GM08714 (cell line): ENCODE results near the gene INMT.

Experiments
- H3K4me3 ChIP-seq: fragments of 200-500 bp; sonication (Bioruptor generic); 2 replicates; pipeline ENCODE4 v1.5.1; 2014; ENCODE audit warnings: mild to moderate bottlenecking, low read length, inconsistent platforms
- ZNF274 ChIP-seq: IDR thresholded peaks from 2 replicates; pipeline ENCODE4 v1.6.1; 2012; ENCODE audit warnings: mild to moderate bottlenecking, low read depth, low read length

INMT gene

GRCh38 chr7:30735631-30736030 is 16.3 kb upstream of the INMT start:
- TF ChIP-seq ZNF274 = no peak

GRCh38 chr7:30736291-30736690 is 15.6 kb upstream of the INMT start:
- no peak overlapping the region for H3K4me3 ChIP-seq
- no peak for TF ChIP-seq ZNF274

More at GRCh38 chr7:30735631-30736030, 16.3 kb upstream of the INMT start:
- no peak overlapping the region for H3K4me3 ChIP-seq

- H3K4me3 ChIP-seq = no peak overlapping the region
- TF ChIP-seq ZNF274 = no peak
Measured at GRCh38 chr7:30738026-30738915, 13.7 kb upstream of the INMT start.

- TF ChIP-seq ZNF274 = no peak
- H3K4me3 ChIP-seq = no peak overlapping the region
Measured at GRCh38 chr7:30739691-30740090, 12.2 kb upstream of the INMT start.

- H3K4me3 ChIP-seq = no peak overlapping the region
- TF ChIP-seq ZNF274 = no peak
Measured at GRCh38 chr7:30740417-30741181, 11.3 kb upstream of the INMT start.

- no peak overlapping the region for H3K4me3 ChIP-seq
- no peak for TF ChIP-seq ZNF274
Measured at GRCh38 chr7:30741289-30741688, 10.6 kb upstream of the INMT start.

GRCh38 chr7:30743371-30744074 is 8.4 kb upstream of the INMT start:
- TF ChIP-seq ZNF274 = no peak
- H3K4me3 ChIP-seq = no peak overlapping the region

- no peak for TF ChIP-seq ZNF274
- no peak overlapping the region for H3K4me3 ChIP-seq
Measured at GRCh38 chr7:30744075-30744417, 7.9 kb upstream of the INMT start.

- H3K4me3 ChIP-seq = no peak overlapping the region
- TF ChIP-seq ZNF274 = no peak
Measured at GRCh38 chr7:30745261-30745941, 6.5 kb upstream of the INMT start.

- no peak for TF ChIP-seq ZNF274
- H3K4me3 ChIP-seq = no peak overlapping the region
Measured at GRCh38 chr7:30750010-30750409, 1.9 kb upstream of the INMT start.

GRCh38 chr7:30750683-30751650 is 968 bp upstream of the INMT start:
- H3K4me3 ChIP-seq = no peak overlapping the region
- no peak for TF ChIP-seq ZNF274

GRCh38 chr7:30752484-30752883 is 549 bp downstream of the INMT start:
- no peak overlapping the region for H3K4me3 ChIP-seq
- TF ChIP-seq ZNF274 = no peak

GRCh38 chr7:30752979-30753378 is 1.0 kb downstream of the INMT start:
- no peak for TF ChIP-seq ZNF274
- H3K4me3 ChIP-seq = no peak overlapping the region
